HepG2 (cell line): ENCODE results near the gene SUDS3.

Experiments
- ADNP ChIP-seq: sonication (generic); formaldehyde crosslinking; IDR thresholded peaks from 2 replicates; pipeline ENCODE4 v1.4.0; 2020; ENCODE audit warnings: missing genetic modification reagents
- CTCF ChIP-seq: sonication (generic); formaldehyde crosslinking; IDR thresholded peaks from 2 replicates; pipeline ENCODE4 v1.5.0; 2020; ENCODE audit warnings: mild to moderate bottlenecking, missing genetic modification reagents, moderate library complexity
- EZH2 ChIP-seq: conservative IDR thresholded peaks from 2 replicates; pipeline ENCODE4 v1.6.1; 2012; ENCODE audit warnings: mild to moderate bottlenecking, low read depth, low read length, moderate library complexity
- HDAC6 ChIP-seq: fragments of 200-600 bp; sonication (generic); IDR thresholded peaks from 2 replicates; pipeline ENCODE4 v1.7.0; 2017; ENCODE audit warnings: mild to moderate bottlenecking, antibody characterized with exemption, low read length, low read depth
- NFE2L2 ChIP-seq: fragments of 150-350 bp; IDR thresholded peaks from 2 replicates; pipeline ENCODE4 v1.6.1; 2014; ENCODE audit warnings: low read length
- NFRKB ChIP-seq: fragments of 450-650 bp; IDR thresholded peaks from 2 replicates; pipeline ENCODE4 v1.6.1; 2017
- REST ChIP-seq, 2 experiments: IDR thresholded peaks; 2 replicates each; pipeline ENCODE4 v1.6.1; 2011 to 2012; ENCODE audit warnings: low read length in 2 of 2, borderline replicate concordance in 1 of 2, low read depth in 1 of 2, mild to moderate bottlenecking in 1 of 2, moderate library complexity in 1 of 2
- SMARCE1 ChIP-seq: fragments of 450-650 bp; IDR thresholded peaks from 2 replicates; pipeline ENCODE4 v1.6.1; 2017; ENCODE audit warnings: borderline replicate concordance
- SOX5 ChIP-seq: IDR thresholded peaks from 2 replicates; pipeline ENCODE4 v1.6.1; 2016; ENCODE audit warnings: borderline replicate concordance
- ZBTB39 ChIP-seq: sonication (generic); formaldehyde crosslinking; IDR thresholded peaks from 2 replicates; pipeline ENCODE4 v1.5.0; 2020; ENCODE audit warnings: missing genetic modification reagents
- ZFP36L2 ChIP-seq: sonication (generic); formaldehyde crosslinking; IDR thresholded peaks from 2 replicates; pipeline ENCODE4 v1.4.0; 2020; ENCODE audit warnings: missing genetic modification reagents

GRCh38 chr12:118361889-118362288, 14.5 kb upstream of the SUDS3 start:
- TF ChIP-seq NFRKB (no peak), CTCF (CRISPR knock-in tag) (no peak), SOX5 (no peak), HDAC6 (no peak), ZFP36L2 (CRISPR knock-in tag) (no peak), SMARCE1 (no peak), ZBTB39 (CRISPR knock-in tag) (no peak), EZH2 (no peak), NFE2L2 (no peak), ADNP (CRISPR knock-in tag) (no peak), REST (IDR thresholded peaks at IDR 0.05; ENCODE audit: borderline replicate concordance in 1 of 2, low read depth in 1 of 2, low read length in 2 of 2) (no peak)
